Ovary (tissue), 3 donors: ENCODE results near the gene TECR.

Source experiments
- EP300 ChIP-seq: sonication (generic); formaldehyde crosslinking; IDR thresholded peaks from one replicate; pipeline ENCODE4 v1.6.1; 2017; ENCODE audit warnings: antibody characterized with exemption
- POLR2A ChIP-seq: fragments of 450-650 bp; IDR thresholded peaks from one replicate; pipeline ENCODE4 v1.6.1; 2017; ENCODE audit warnings: antibody characterized with exemption, mild to moderate bottlenecking, moderate library complexity
- TF ChIP-seq, protein P1 (sequence below), 3 donors: fragments of 450-650 bp in 2 of 3; fragments of 200-600 bp in 1 of 3; IDR thresholded peaks; one replicate each; pipeline versions ENCODE4 v1.5.1 to v1.8.0; 2016 to 2022; ENCODE audit warnings: antibody characterized with exemption in 3 of 3, mild to moderate bottlenecking in 1 of 3
- donor health status: DM: no; HTN: no; CAD: no.

DNA sequence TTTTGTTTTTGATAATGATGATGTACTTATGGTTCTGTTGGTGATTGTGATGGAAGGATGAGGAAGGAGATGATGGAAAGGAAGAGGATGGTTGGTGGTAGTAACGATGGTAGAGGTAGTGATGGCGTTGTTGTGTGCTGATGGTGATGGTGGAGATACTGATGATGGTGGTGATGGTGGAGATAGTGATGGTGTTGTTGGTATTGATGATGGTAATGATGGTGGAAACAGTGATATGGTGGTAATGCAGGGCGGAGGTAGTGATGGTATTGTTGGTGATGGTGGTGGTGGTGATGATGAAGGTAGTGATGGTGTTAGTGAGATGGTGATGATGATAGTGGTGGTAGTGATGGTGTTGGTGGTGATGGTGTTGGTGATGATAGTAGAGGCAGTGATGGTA, 66.2 kb downstream of the TECR start:
- TF ChIP-seq POLR2A (no peak), EP300 (no peak)
- TF ChIP-seq, protein P1, sequence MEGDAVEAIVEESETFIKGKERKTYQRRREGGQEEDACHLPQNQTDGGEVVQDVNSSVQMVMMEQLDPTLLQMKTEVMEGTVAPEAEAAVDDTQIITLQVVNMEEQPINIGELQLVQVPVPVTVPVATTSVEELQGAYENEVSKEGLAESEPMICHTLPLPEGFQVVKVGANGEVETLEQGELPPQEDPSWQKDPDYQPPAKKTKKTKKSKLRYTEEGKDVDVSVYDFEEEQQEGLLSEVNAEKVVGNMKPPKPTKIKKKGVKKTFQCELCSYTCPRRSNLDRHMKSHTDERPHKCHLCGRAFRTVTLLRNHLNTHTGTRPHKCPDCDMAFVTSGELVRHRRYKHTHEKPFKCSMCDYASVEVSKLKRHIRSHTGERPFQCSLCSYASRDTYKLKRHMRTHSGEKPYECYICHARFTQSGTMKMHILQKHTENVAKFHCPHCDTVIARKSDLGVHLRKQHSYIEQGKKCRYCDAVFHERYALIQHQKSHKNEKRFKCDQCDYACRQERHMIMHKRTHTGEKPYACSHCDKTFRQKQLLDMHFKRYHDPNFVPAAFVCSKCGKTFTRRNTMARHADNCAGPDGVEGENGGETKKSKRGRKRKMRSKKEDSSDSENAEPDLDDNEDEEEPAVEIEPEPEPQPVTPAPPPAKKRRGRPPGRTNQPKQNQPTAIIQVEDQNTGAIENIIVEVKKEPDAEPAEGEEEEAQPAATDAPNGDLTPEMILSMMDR (IDR thresholded peaks at IDR 0.05), result no peak
